ENCODE results near the gene GRIK3. TPM values are rescaled to one million over a fixed set of nuclear protein-coding genes. Genes with fewer than 3 reads are reported as not detected.
"Not testable (repeated sequence)": the region's sequence is repeated elsewhere in the genome, so short reads cannot be mapped to it uniquely, and the experiment has no call there.

Gene GRIK3
- not detected in 2 replicates for total RNA-seq (2014; rRNA removed; shearing (Covaris generic))

GRCh38 chr1:37034121-37035013, at the start of gene GRIK3:
GRIK3 (minus strand) TSS chr1:37034515; CDS start chr1:37034108, 407 bp downstream.
- no peak for DNase-seq (ENCODE audit: low spot score)

- DNase-seq (ENCODE audit: low spot score), result no peak
Measured at GRCh38 chr1:37084013-37084412, 49.7 kb upstream of the GRIK3 start.

- no peak for DNase-seq (ENCODE audit: low spot score)
Measured at GRCh38 chr1:37083603-37084002, 49.3 kb upstream of the GRIK3 start.

- not testable (repeated sequence) for DNase-seq (ENCODE audit: low spot score)
Measured at GRCh38 chr1:37080296-37080986, 46.1 kb upstream of the GRIK3 start.

- DNase-seq (ENCODE audit: low spot score), result no peak
Measured at GRCh38 chr1:37078866-37079265, 44.6 kb upstream of the GRIK3 start.

GRCh38 chr1:37076168-37076567, 41.9 kb upstream of the GRIK3 start:
- DNase-seq (ENCODE audit: low spot score), result no peak

GRCh38 chr1:37073854-37074379, 39.6 kb upstream of the GRIK3 start:
- DNase-seq (ENCODE audit: low spot score), result no peak

- no peak for DNase-seq (ENCODE audit: low spot score)
Measured at GRCh38 chr1:37073152-37073853, 39.0 kb upstream of the GRIK3 start.

- DNase-seq (ENCODE audit: low spot score), result no peak
Measured at GRCh38 chr1:37071829-37072228, 37.5 kb upstream of the GRIK3 start.

GRCh38 chr1:37070126-37070525, 35.8 kb upstream of the GRIK3 start:
- no peak for DNase-seq (ENCODE audit: low spot score)

- DNase-seq (ENCODE audit: low spot score), result no peak
Measured at GRCh38 chr1:37069406-37069805, 35.1 kb upstream of the GRIK3 start.

- no peak for DNase-seq (ENCODE audit: low spot score)
Measured at GRCh38 chr1:37068897-37069296, 34.6 kb upstream of the GRIK3 start.

GRCh38 chr1:37068260-37068659, 33.9 kb upstream of the GRIK3 start:
- DNase-seq (ENCODE audit: low spot score), result no peak

GRCh38 chr1:37064039-37064438, 29.7 kb upstream of the GRIK3 start:
- no peak for DNase-seq (ENCODE audit: low spot score)

- no peak for DNase-seq (ENCODE audit: low spot score)
Measured at GRCh38 chr1:37059346-37059745, 25.0 kb upstream of the GRIK3 start.

GRCh38 chr1:37058424-37058988, 24.2 kb upstream of the GRIK3 start:
- no peak for DNase-seq (ENCODE audit: low spot score)

- no peak for DNase-seq (ENCODE audit: low spot score)
Measured at GRCh38 chr1:37056325-37056724, 22.0 kb upstream of the GRIK3 start.

GRCh38 chr1:37055631-37056030, 21.3 kb upstream of the GRIK3 start:
- DNase-seq (ENCODE audit: low spot score), result no peak

GRCh38 chr1:37053173-37053572, 18.9 kb upstream of the GRIK3 start:
- DNase-seq (ENCODE audit: low spot score), result no peak

- DNase-seq (ENCODE audit: low spot score), result no peak
Measured at GRCh38 chr1:37052120-37052519, 17.8 kb upstream of the GRIK3 start.

- DNase-seq (ENCODE audit: low spot score), result no peak
Measured at GRCh38 chr1:37051346-37051745, 17.0 kb upstream of the GRIK3 start.

- DNase-seq (ENCODE audit: low spot score), result no peak
Measured at GRCh38 chr1:37047542-37047941, 13.2 kb upstream of the GRIK3 start.

Measured in H4 (cell line).